GM19395 (cell line): ENCODE results near the gene RAB30.
"Not testable (repeated sequence)": the region's sequence is repeated elsewhere in the genome, so short reads cannot be mapped to it uniquely, and the experiment has no call there.

Source experiments
- ATAC-seq: cut with Tn5 transposase; IDR thresholded peaks from one replicate; pipeline ENCODE4 v1.9.1; 2021; ENCODE audit warnings: mild to moderate bottlenecking, moderate library complexity; ENCODE audit not compliant: unreplicated experiment

RAB30 gene

DNA sequence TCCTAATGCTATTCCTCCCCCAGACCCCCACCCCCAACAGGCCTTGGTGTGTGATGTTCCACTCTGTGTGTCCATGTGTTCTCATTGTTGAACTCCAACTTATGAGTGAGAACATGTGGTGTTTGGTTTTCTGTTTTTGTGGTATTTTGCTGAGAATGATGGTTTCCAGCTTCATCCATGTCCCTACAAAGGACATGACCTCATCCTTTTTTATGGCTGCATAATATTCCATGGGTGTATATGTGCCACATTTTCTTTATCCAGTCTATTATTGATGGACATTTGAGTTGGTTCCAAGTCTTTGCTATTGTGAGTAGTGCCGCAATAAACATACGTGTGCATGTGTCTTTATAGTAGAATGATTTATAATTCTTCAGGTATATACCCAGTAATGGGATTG lies 121.2 kb downstream of the RAB30 start:
- not testable (repeated sequence) for ATAC-seq

DNA sequence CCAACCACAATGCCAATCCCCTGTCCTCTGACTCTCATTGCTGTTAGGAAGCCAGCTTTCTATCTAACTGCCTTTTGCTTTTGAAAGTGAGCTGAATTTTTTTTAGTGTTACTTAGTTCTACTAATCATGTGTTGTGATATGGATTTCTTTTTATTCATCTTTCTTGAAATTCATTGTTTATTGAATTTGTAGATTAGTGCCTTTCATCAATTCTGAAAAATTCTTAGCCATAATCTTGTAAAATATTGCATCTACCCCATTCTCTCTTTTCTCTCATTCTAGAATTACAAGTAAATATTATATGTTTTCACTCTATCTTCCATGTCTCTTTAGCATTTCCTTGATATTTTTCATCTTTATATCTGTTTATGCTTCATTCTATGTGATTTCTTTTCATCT lies 122.3 kb downstream of the RAB30 start:
- no peak for ATAC-seq

DNA sequence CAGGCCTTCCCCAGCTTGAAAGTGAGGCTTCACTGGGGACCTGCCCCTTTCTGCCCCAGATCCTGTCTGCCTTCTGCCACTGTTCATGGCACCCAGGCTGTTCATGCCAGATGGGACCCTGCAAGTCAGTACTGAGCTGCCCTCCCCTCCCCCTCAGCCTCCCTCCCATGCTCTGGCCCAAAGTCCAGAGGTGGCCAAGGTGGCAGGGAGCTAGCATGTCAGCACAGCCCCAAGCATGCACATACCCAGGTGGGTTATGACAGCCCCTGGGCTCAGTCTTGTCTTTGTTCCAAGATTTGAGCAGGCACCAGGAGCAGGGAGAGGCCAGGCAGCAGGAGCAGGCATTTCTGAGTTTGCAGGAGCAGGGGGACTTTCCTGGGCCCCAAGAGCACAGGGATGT lies 126.0 kb downstream of the RAB30 start:
- ATAC-seq: no peak

DNA sequence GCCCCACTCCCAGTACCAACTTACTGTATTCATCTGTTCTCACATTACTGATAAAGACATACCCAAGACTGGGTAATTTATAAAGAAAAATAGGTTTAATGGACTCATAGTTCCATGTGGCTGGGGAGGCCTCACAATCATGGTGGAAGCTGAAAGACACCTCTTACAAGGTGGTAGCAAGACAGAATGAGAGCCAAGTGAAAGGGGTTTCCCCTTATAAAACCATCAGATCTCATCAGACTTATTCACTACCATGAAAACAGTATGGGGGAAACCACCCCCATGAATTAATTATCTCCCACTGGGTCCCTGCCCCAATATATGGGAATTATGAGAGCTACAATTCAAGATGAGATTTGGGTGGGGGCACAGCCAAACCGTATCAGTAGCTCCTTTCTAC lies 126.7 kb downstream of the RAB30 start:
- not testable (repeated sequence) for ATAC-seq

DNA sequence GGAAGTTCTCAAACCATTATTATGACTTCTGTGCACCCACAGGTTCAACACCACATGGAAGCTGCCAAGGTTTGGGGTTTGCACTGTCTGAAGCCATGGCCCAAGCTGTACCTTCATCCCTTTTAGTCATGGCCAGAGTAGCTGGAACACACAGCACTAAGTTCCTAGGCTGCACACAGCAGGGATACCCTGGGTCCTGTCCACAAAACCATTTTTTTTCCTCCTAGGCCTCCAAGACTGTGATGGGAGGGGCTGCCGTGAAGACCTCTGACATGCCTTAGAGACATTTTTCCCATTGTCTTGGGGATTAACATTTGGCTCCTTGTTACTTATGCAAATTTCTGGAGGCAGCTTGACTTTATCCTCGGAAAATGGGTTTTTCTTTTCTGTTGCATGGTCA lies 127.5 kb downstream of the RAB30 start:
- no peak for ATAC-seq

DNA sequence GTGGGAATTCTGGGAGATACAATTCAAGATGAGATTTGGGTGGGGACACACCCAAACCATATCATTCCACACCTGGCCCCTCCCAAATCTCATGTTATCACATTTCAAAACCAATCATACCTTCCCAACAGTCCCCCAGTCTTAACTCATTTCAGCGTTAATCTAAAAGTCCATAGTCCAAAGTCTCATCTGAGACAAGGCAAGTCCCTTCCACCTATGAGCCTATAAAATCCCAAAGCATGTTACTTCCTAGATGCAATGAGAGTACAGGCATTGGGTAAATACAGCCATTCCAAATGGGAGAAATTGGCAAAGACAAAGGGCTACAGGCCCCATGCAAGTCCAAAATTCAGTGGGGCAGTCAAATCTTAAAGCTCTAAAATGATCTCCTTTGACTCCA lies 128.3 kb downstream of the RAB30 start:
- ATAC-seq: not testable (repeated sequence)

DNA sequence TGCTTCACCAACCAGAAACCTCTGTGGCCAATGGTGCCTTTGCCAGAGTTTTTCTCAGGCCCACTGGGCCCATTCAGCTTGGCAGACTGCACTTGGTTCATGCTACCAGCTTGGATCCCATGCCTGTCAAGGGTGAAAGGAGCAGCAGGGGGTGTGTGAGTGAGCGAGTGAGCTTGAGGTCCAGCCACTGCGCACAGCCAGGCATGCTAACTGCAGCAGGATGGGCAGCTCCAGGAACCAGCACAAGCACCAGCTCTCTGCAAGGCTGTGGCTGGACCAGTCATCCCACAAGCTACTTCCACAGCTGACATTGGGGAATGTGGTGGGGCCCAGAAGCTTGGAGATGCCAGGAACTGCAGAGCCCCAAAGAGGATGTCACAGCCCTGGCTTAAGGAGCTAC lies 129.3 kb downstream of the RAB30 start:
- ATAC-seq: no peak

DNA sequence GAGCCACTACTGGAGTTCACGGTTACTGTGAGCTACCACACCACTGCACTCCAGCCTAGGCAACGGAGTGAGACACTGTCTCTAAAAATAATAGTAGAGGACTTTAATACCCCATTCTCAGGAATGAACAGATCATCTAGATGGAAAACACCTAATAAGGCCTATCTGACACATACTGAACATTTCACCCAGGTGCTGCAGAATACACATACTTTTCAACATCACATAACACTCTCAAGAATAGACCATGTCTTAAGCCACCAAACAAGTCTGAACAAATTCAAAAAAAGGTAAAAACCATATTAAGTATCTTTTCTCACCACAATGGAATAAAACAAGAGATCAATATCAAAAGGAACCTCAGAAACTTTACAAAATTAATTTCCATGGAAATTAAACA lies 132.2 kb downstream of the RAB30 start:
- no peak for ATAC-seq

DNA sequence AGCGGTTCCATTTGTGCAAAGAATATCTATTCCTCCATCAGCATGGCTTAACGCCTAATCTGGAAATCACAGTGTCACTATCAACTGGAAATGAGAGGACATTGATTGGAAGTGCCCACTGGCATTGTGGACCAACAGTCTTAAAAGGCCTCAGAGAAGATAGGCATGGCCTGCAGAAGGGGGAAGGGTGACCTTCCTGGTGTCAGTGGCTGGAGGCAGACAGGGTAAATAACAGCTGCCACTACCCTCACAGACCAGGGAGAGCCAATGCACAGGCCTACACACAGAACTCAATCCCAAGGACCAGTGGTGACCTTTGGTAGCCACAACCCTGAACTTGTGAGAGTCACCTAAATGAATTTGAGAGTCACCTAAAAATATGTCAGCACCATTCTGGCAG lies 134.1 kb downstream of the RAB30 start:
- no peak for ATAC-seq

DNA sequence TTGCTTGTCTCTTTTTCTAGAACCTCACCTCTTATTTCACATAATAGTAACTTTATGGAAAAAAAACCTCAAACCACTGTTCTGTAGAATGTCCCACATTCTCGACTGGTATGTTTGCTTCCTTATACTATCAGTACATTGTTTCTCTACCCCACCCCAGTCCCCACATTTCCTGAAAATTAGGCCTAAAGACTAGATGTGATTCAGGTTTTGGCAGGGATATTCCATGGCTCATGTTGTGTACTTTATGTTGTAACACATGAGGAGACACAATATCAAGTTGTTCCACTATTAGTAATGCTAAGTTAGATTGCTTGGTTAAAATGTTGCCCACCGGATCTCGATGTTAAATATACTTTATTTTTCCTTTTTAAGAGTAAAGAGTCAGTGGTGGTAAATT lies 135.4 kb downstream of the RAB30 start:
- no peak for ATAC-seq

DNA sequence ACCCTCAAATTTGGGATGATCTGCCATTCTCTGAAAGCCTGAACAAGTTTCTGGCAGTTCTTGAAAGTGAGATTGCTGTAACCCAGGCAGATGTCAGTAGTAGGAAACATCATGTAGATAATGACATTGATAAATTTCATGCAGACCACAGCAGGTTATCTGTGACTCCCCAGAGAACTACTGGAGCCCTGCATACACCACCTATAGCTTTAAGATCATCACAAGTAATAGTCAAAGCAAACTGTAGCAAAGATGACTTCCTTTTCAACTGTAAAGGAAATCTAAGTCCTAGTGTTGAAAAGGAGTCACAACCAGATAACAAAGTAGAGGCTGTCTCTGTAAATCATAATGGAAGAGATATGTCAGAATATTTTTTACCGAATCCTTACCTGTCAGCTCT lies 139.1 kb downstream of the RAB30 start:
- no peak for ATAC-seq

DNA sequence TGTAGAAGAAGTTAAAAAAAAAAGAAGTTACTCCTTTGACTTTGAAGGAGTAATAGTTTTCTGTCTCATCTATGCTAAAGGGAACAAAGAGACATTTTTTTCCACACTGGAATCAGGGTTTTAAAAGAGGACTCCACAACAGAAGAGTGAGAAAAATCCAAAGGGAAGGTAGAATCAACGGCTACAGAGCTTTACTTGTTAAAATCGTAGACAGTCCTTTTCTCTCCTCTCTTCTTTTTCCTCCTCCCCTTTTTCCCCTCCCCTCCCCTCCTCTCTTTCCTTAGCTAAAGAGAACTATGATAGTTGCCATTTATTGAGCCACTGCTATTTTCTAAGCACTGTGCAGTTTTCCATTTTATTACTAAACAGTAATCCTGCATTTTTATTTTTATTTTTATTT lies 141.0 kb downstream of the RAB30 start:
- no peak for ATAC-seq

DNA sequence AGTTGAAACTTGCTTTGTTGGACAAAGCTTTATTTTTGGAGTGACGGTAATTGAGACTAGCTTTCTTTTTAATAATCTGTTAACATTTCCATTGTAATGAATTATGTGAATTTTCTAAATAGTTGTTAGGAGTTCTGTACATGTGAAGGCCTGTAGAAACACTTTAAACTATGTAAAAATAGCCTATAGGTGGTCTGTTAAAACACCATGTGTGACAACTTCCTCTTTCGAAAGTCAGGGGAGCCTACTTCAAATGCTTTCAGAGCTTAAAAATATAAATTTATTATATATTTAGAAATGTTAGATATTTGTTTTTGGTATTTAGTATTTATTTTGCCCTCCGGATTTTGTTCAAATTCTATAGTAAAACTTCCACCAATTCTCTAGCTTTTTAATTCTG lies 141.5 kb downstream of the RAB30 start:
- ATAC-seq: no peak

DNA sequence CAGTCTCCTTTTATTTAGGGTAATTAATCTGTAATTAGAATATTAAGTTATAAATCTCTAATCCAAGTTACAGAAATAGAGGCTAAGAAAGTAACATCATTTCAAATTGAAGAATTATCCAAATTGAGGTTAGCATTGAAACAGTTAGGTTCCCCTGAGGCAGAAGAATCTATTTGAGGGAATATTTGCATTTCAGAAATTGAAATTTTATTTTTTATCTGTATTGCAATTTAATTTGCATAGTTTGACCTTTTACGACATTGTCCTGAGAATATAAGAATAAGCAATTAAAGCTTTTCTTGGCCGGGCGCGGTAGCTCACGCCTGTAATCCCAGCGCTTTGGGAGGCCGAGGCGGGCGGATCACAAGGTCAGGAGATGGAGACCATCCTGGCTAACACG lies 142.6 kb downstream of the RAB30 start:
- ATAC-seq: no peak

DNA sequence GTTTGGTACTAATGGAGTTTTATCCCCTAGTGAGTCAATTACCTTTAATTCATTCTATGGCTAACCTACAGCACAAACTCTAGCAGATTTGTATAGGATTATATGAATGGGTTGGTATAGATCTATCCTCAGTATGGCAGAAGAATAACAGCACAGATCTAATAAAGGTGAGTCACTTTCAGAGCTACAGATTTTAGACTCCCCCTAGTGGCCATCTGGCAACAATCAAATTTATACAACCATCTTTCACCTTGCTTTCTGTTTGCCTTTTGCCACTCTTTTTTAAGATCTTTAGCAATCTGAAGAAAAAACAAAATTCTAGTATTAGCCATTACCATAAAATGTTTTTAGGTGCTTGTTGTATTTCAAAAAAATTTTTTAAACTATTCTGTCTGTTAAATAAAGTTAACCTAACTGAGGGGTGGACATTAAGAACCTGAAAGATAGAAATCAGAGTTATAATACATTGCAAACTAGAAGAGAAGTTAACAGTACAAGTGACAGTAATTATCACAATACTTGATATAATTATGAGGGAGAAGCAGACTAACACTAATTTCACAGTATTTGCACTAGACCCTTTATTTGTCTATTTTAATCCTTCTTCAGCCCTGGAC lies 144.3 kb downstream of the RAB30 start:
- ATAC-seq: peak; percentile 79

DNA sequence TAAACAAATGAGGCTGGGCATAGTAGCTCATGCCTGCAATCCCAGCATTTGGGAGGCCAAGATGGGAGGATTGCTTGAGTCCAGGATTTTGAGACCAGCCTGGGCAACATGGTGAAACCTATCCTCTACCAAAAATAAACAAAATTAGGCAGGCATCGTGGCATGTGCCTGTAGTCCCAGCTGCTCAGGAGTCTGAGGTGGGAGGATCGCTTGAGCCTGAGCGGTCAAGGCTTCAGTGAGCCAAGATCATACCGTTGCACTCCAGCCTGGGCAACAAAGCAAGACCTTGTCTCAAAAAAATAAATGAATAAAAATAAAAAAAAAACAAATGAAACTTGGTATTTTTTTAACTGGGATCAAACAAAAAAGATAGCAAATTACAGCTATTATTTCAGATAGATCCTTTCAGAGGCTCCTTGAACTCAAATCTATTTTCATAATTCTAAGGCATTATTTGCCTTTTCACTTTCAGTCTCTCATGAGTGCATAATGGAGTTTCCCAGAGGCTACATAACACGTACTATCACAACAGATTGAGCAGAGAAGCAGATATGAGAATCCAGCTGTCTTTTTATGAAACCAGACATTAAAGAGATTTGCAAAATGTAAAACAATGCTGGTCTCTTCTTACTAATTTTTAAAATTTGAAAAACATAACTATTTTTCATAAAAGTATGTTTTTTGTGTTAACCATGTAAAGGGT lies 147.0 kb downstream of the RAB30 start:
- ATAC-seq: peak; percentile 65
